T-helper 1 cell (primary cell): ENCODE data around the gene ZC2HC1C.
"Not testable (repeated sequence)": the region's sequence is repeated elsewhere in the genome, so short reads cannot be mapped to it uniquely, and the experiment has no call there.

ENCODE experiments used
- DNase-seq, 5 donors: peaks; one replicate each; pipeline ENCODE4 v3.0.0-alpha.2; 2012 to 2020

ZC2HC1C gene

GRCh38 chr14:75059642-75060041, 9.8 kb upstream of the ZC2HC1C start:
- DNase-seq, result no peak

- no peak for DNase-seq
These were observed 9.0 kb upstream of the ZC2HC1C start for GRCh38 chr14:75060420-75060819.

- DNase-seq, result no peak
These were observed 6.4 kb upstream of the ZC2HC1C start for GRCh38 chr14:75063013-75063412.

GRCh38 chr14:75063491-75064204, 5.8 kb upstream of the ZC2HC1C start, which contains the start of gene ACYP1:
Gene ACYP1, minus strand, starts transcription at chr14:75064024. Its CDS starts 471 bp downstream, at chr14:75063553.
- peak; percentile 77 to 91 (median 82) for DNase-seq

- DNase-seq, result no peak
These were observed 5.3 kb upstream of the ZC2HC1C start for GRCh38 chr14:75064205-75064567.

- no peak for DNase-seq
These were observed 2.8 kb upstream of the ZC2HC1C start for GRCh38 chr14:75066691-75067090.

- no peak for DNase-seq
These were observed 2.2 kb upstream of the ZC2HC1C start for GRCh38 chr14:75067212-75067611.

GRCh38 chr14:75067765-75068164, 1.7 kb upstream of the ZC2HC1C start:
- DNase-seq, result not testable (repeated sequence)

- DNase-seq, result no peak
These were observed 934 bp upstream of the ZC2HC1C start for GRCh38 chr14:75068294-75069120.

- DNase-seq, result no peak
These were observed 337 bp downstream of the ZC2HC1C start for GRCh38 chr14:75069811-75070145.

GRCh38 chr14:75070383-75070782, 942 bp downstream of the ZC2HC1C start:
- no peak for DNase-seq

- no peak for DNase-seq
These were observed 8.4 kb downstream of the ZC2HC1C start for GRCh38 chr14:75077794-75078193.

- DNase-seq, result no peak
These were observed 10.1 kb downstream of the ZC2HC1C start for GRCh38 chr14:75079521-75079920.

GRCh38 chr14:75081660-75082229, 12.3 kb downstream of the ZC2HC1C start:
- DNase-seq, result no peak

GRCh38 chr14:75083271-75083670, 13.8 kb downstream of the ZC2HC1C start:
- DNase-seq, result no peak

- DNase-seq, result no peak
These were observed 15.1 kb downstream of the ZC2HC1C start for GRCh38 chr14:75084513-75084912.

GRCh38 chr14:75088153-75088552, 18.7 kb downstream of the ZC2HC1C start:
- no peak for DNase-seq

- peak in 4 of 5 donors; percentile 3 to 46 (median 35) for DNase-seq
These were observed 19.3 kb downstream of the ZC2HC1C start for GRCh38 chr14:75088566-75089373.

- no peak for DNase-seq
These were observed 20.9 kb downstream of the ZC2HC1C start for GRCh38 chr14:75090353-75090752.

- no peak for DNase-seq
These were observed 21.8 kb downstream of the ZC2HC1C start for GRCh38 chr14:75091251-75091650.

- no peak for DNase-seq
These were observed 23.3 kb downstream of the ZC2HC1C start for GRCh38 chr14:75092698-75093097.

- DNase-seq, result no peak
These were observed 25.5 kb downstream of the ZC2HC1C start for GRCh38 chr14:75094896-75095295.

GRCh38 chr14:75095690-75096089, 26.2 kb downstream of the ZC2HC1C start:
- DNase-seq, result no peak
